ENCODE data around the gene GRIK1. TPM values are rescaled to one million over a fixed set of nuclear protein-coding genes. Genes with fewer than 3 reads are reported as not detected.

GRIK1 gene
- total RNA-seq, 4 donors from 2014 or later = 0.44 to 4.1 (median 2.6) TPM

- DNase-seq (ENCODE audit: low spot score in 2 of 2) = no peak
- Histone ChIP-seq H3K27ac (no peak overlapping the region), H3K4me1 (no peaks in the 10 kb centered on the region), H3K4me3 (no peak overlapping the region), H3K36me3 (no peaks in the 10 kb centered on the region), H3K9me3 (no peaks in the 10 kb centered on the region), H3K27me3 (no peaks in the 10 kb centered on the region)
- TF ChIP-seq EP300 (IDR thresholded peaks at IDR 0.05) (no peak), POLR2A (IDR thresholded peaks at IDR 0.05) (no peak), CTCF (IDR thresholded peaks at IDR 0.05) (no peak)
These were observed 401.7 kb downstream of the GRIK1 start for GRCh38 chr21:29538115-29538514.

- WGBS, 2 donors = 86 to 89% methylated on average over 3 of the region's 3 CpGs
- H3K36me3 ChIP-seq = no peaks in the 10 kb centered on the region
- TF ChIP-seq CTCF (IDR thresholded peaks at IDR 0.05) = no peak
- no peak for TF ChIP-seq EP300 (IDR thresholded peaks at IDR 0.05)
- TF ChIP-seq POLR2A (IDR thresholded peaks at IDR 0.05) = no peak
These were observed 405.3 kb downstream of the GRIK1 start for GRCh38 chr21:29534448-29534847.

GRCh38 chr21:29529139-29529538, 410.7 kb downstream of the GRIK1 start:
- 90% methylated on average over 4 of the region's 4 CpGs for WGBS, 2 donors
- no peaks in the 10 kb centered on the region for H3K36me3 ChIP-seq
- no peak overlapping the region for H3K27ac ChIP-seq
- no peak overlapping the region for H3K4me3 ChIP-seq
- no peak for DNase-seq (ENCODE audit: low spot score in 2 of 2)
- peaks cover 0 to 13% (median 3%) of the 10 kb centered on the region in 4 donors for H3K9me3 ChIP-seq
- H3K27me3 ChIP-seq = no peaks in the 10 kb centered on the region
- TF ChIP-seq CTCF (IDR thresholded peaks at IDR 0.05) (no peak), POLR2A (IDR thresholded peaks at IDR 0.05) (no peak), EP300 (IDR thresholded peaks at IDR 0.05) (no peak)
- H3K4me1 ChIP-seq = no peaks in the 10 kb centered on the region

More at GRCh38 chr21:29534448-29534847, 405.3 kb downstream of the GRIK1 start:
- DNase-seq (ENCODE audit: low spot score in 2 of 2) = no peak
- H3K9me3 ChIP-seq = no peaks in the 10 kb centered on the region
- no peak overlapping the region for H3K27ac ChIP-seq
- H3K4me3 ChIP-seq = no peak overlapping the region
- no peaks in the 10 kb centered on the region for H3K27me3 ChIP-seq
- no peaks in the 10 kb centered on the region for H3K4me1 ChIP-seq

- TF ChIP-seq CTCF (IDR thresholded peaks at IDR 0.05) = no peak
- no peak for TF ChIP-seq EP300 (IDR thresholded peaks at IDR 0.05)
- no peak for TF ChIP-seq POLR2A (IDR thresholded peaks at IDR 0.05)
- no peaks in the 10 kb centered on the region for H3K27me3 ChIP-seq
- H3K36me3 ChIP-seq = no peaks in the 10 kb centered on the region
- DNase-seq (ENCODE audit: low spot score in 2 of 2) = no peak
- no peak overlapping the region for H3K4me3 ChIP-seq
- H3K4me1 ChIP-seq = no peaks in the 10 kb centered on the region
- no peak overlapping the region for H3K27ac ChIP-seq
- WGBS, 2 donors = 95 to 97% methylated on average over 2 of the region's 2 CpGs
- peaks cover 0 to 13% (median 3%) of the 10 kb centered on the region in 4 donors for H3K9me3 ChIP-seq
These were observed 413.3 kb downstream of the GRIK1 start for GRCh38 chr21:29526545-29526944.

- H3K9me3 ChIP-seq = peaks cover 0 to 13% (median 3%) of the 10 kb centered on the region in 4 donors
- WGBS, 2 donors = 70 to 74% methylated on average over 1 of the region's 1 CpG
- no peak overlapping the region for H3K4me3 ChIP-seq
- no peak for DNase-seq (ENCODE audit: low spot score in 2 of 2)
- H3K27ac ChIP-seq = no peak overlapping the region
- no peak for TF ChIP-seq EP300 (IDR thresholded peaks at IDR 0.05)
- TF ChIP-seq CTCF (IDR thresholded peaks at IDR 0.05) = no peak
- H3K27me3 ChIP-seq = no peaks in the 10 kb centered on the region
- H3K4me1 ChIP-seq = no peaks in the 10 kb centered on the region
- H3K36me3 ChIP-seq = no peaks in the 10 kb centered on the region
These were observed 415.7 kb downstream of the GRIK1 start for GRCh38 chr21:29524055-29524454.

Measured in tibial nerve (tissue), 4 donors.